ENCODE measurements around the gene SECISBP2.

- TF ChIP-seq CTCF (IDR thresholded peaks at IDR 0.05), result no peak
- TF ChIP-seq SREBF2 (IDR thresholded peaks at IDR 0.05), result no peak
- no peak for TF ChIP-seq CEBPB (IDR thresholded peaks at IDR 0.05)
- no peak for TF ChIP-seq MYC (IDR thresholded peaks at IDR 0.05; ENCODE audit: borderline replicate concordance, low read length)
- no peak for TF ChIP-seq NFE2L2 (conservative IDR thresholded peaks at IDR 0.05; ENCODE audit: low read length)
- TF ChIP-seq MAZ (IDR thresholded peaks at IDR 0.05; ENCODE audit: borderline replicate concordance, low read depth, low read length), result no peak
- no peak for TF ChIP-seq HES2 (IDR thresholded peaks at IDR 0.05)
- TF ChIP-seq EP300 (IDR thresholded peaks at IDR 0.05), result no peak
- TF ChIP-seq TFCP2L1 (CRISPR knock-in tag; IDR thresholded peaks at IDR 0.05), result no peak
- no peak for TF ChIP-seq POLR2A (IDR thresholded peaks at IDR 0.05; ENCODE audit: low read length)
Observed at GRCh38 chr9:89386206-89386605, 67.9 kb downstream of the SECISBP2 start.
